HG02884 (cell line): ENCODE results near the gene DAP.
A peak's percentile ranks its signal among the peaks of the same experiment; 100 is the strongest.
"Not testable (repeated sequence)": the region's sequence is repeated elsewhere in the genome, so short reads cannot be mapped to it uniquely, and the experiment has no call there.

Source experiments
- ATAC-seq: cut with Tn5 transposase; IDR thresholded peaks from one replicate; pipeline ENCODE4 v1.9.1; 2021; ENCODE audit warnings: mild to moderate bottlenecking, moderate library complexity; ENCODE audit not compliant: unreplicated experiment

Gene DAP

GRCh38 chr5:10735569-10736276 lies 25.3 kb downstream of the DAP start:
- ATAC-seq, result peak; percentile 62

DNA sequence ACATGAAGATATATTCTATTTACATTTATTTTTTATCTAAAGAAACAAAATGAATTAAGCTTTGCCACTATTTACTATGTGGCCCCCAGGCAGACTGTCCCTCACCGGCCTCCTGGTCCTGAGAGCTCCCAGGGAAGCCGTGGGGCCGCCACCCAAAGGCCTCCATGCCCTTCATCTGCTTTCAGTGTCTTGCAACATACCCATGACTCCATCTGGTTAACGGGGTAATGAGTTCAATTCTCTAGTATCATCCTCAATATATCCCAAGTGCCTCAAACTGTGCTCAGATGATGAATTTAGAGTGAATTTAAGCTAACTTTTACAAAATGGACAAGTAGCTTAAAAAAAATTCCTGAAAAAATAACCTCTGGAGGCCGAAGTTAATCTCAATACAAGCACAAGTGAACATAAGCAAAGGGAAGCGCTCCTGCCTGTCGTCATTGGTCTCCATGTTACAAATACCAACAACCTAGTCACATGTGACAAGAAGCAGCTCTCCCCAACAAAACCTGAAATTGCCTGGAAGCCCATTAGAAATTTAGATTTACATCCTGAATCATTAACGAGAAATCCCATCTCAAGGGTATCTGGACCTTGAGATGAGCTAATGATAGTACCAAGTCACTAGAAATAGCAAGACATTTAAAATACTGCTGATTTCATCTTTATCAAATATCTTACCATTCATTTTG lies 26.1 kb downstream of the DAP start:
- no peak for ATAC-seq

GRCh38 chr5:10734037-10734709 lies 26.9 kb downstream of the DAP start:
- ATAC-seq, result no peak

DNA sequence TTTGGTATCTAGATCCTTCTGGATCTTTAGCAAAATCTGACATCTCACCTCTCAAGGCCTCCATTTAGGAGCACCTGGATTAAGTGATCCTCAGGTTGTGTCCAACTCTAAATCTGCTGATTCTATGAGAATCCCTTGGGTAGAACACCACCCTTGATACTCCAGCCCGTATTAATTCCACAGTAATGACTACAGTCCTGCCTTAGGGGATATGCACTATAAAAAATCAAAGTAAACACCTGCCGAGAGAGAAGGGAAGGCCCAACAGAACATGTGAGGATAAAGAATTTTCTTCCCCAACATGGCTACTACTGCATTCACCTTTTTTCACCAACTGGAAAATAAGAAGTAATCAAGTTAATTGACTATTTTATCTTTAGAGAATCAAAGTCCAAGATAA lies 27.6 kb downstream of the DAP start:
- ATAC-seq, result no peak

- no peak for ATAC-seq
Measured at GRCh38 chr5:10731913-10732312, 29.1 kb downstream of the DAP start.

GRCh38 chr5:10730043-10730351 lies 31.0 kb downstream of the DAP start:
- no peak for ATAC-seq

DNA sequence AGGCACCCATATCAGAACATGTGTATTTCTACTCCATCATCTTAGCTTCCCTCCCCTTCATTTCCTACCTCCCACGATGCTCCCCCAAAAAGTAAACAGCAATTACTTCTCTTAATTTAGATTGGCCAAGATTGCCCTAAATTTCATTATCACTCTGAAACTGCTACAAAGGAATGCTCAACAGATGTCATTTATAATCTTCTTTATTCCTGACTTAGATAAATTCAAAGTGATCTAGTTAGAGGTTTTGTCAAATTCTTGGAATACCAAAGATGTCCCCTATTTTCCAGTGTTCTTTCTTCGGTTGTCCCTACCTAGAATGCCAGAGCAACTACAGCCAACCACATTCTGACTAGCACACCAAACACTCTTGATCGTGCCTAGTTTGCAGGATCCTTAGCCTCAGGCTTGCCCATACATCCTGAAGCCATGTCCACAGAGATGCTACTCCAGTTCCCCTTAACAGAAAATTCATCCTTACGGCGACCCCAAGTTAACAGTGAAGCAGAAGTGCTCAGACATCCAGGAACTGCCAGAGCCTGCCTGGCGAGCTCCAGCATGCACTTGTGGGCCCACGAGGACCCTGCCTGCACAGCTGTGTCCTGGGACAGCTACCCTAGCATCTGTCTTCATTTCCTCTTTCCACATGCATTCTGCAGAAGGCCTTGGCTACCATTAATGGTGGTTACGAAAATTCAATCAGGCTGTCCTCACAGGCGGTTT lies 31.6 kb downstream of the DAP start:
- no peak for ATAC-seq

GRCh38 chr5:10728679-10729078 lies 32.4 kb downstream of the DAP start:
- no peak for ATAC-seq

DNA sequence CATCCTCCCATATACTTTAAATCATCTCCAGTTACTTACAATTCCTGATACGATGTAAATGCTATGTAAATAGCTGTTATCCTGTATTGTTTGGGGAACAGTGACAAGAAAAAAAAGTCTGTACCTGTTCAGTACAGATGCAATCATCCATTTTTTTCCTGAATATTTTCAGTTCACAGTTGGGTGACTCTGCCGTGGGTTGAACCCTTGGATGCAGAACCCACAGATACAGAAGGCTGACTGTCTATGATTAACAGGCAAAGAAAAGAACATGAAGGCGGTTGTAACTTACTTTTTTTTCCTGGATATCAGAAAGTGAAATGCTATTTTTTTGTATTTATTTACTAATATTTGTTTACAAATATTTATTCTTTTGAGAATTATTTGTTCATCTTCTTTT lies 33.2 kb downstream of the DAP start:
- no peak for ATAC-seq

DNA sequence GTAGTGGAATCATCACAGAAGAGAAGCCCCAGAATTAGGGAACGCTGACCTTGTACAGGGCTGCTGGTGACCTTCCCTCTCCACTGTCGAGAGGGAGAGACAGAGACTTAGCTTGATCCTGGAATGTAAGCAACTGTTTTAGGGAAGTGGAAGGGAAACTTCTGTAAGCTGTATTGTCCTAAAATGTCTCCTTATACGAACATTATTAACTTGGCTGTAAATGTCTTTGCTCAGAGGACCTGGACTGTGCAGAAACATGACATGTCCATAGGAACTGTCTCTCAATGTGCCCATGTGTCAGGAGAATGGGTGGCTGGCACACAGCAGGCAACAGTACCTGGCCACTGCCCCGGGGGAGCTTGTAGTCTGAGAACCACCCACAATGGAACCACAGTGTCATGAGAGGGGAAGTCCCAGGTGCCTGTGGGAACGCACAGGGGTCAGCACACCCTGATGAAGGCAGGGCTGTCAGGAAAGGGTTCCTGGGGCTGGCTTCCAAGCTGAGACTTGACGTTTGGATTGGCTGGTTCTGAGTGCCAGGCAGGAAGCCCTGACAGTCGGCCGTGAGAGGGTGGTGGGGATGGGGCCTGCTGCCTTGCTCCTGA lies 34.0 kb downstream of the DAP start:
- ATAC-seq, result peak; percentile 91

DNA sequence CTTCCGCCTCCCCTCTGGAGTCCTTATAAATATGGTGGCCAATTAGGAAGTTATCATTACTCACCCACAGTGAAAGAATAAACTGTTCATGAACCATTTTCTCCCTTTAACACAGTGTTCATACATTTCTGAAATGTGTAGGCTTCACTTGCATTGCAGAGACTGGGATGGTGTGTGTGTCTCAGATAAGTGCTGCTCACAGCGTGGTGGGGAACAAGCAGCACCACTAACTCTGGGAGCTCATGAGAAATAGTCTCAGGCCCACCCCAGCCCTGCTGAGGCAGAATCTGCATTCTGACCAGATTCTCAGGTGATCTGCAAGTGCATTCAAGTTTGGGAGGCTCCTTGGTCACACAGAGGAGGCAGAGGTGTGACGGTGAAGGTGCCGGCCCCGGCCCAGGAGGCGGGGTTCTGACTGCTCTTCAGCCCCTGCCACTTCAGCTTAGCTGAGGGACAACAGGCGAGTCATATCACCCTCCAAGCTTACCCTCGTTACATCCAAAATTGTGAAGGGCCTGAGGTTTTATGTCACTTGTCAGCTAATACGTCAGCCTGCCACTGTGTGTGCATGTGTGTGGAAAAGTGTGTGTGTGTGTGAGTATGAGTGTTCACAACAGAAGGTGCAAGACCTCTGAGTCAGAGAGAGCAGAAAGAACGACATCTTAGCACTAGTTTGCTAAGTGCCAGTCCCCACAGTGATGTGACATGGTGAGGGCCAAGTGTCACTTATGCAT lies 34.7 kb downstream of the DAP start:
- ATAC-seq, result peak; percentile 22

DNA sequence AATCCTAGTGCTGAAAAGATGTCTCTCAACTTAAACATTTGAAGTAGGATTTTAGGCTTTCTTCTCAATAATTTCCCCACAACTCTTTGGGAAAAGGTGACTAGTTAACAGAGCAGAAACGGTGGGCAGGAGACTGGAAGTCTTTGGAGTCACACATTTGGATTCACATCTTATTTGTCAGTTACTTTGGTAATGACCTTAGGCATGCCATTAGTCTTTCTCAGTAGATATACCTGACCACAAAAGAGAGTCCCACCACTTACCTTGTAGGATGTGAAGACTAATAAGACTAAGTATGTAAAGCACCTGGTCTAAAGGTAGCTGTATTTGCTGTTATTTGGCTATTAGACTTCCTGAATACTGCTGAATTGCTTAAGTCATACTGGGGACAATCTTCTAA lies 35.4 kb downstream of the DAP start:
- ATAC-seq, result no peak

DNA sequence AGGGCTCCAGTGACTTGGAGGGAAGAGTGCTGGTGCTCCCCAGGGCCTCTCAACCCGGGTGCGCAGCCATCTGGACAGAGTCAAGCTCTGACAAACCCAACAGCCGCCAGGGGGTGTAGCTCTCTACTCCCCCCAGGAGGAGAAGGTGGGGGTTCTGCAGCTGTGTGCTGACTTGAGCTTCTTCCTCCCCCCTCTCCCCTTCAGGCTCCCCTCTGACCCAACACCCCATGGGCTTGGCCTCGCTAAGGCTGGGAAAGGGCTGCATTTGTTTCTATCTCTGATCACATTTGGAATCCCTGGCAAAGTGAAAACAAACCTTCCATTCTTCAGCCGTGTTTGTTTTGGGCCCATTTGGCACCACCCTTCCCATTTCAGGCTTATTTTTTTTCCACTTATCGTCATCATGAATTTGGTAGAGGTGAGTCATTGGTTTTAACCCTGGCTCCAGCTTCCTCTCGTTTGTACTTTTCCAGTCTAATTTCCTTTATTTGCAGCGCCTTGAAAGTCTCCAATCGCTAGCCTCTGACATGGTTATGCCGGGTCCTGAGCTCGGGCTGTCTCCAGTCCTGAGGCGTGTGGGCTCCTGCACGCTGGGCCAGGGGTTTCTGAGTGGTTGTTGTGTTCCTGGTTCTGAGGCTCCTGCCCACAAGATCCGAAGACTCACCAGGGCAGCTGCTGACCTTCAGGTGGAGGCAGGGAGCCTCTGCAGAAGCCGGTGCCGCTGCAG lies 36.1 kb downstream of the DAP start:
- ATAC-seq, result no peak

DNA sequence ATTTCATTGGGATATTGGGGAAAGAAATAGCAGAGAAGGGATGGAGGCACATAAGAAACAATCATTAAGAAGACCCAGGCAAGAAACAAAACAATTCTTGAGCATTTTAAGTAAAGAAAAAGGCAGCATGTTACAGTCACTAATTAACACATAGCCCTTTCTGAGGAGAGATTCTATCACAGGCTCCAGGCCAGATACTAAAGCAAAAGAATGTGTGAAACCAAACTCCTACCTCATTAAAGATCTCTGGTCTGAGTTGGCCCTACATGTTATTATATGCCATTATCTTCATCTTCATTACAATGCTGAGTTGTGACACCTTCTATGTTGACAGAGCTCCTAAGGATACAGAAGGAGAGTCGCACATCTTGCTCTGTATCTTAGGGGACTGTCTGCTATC lies 37.5 kb downstream of the DAP start:
- ATAC-seq, result no peak

DNA sequence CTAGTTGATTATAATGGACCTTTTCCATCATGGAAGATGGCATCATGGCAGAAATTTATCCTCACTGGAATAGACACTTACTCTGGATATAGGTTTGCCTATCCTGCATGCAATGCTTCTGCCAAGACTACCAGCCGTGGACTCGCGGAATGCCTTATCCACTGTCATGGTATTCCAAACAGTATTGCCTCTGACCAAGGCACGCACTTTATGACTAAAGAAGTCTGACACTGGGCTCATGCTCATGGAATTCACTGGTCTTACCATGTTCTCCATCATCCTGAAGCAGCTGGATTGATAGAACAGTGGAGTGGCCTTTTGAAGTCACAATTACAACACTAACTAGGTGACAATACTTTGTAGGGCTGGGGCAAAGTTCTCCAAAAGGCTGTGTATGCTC lies 40.3 kb downstream of the DAP start:
- not testable (repeated sequence) for ATAC-seq

- ATAC-seq, result no peak
Measured at GRCh38 chr5:10719965-10720364, 41.1 kb downstream of the DAP start.

- not testable (repeated sequence) for ATAC-seq
Measured at GRCh38 chr5:10718617-10719016, 42.4 kb downstream of the DAP start.

- ATAC-seq, result not testable (repeated sequence)
Measured at GRCh38 chr5:10716825-10717224, 44.2 kb downstream of the DAP start.

DNA sequence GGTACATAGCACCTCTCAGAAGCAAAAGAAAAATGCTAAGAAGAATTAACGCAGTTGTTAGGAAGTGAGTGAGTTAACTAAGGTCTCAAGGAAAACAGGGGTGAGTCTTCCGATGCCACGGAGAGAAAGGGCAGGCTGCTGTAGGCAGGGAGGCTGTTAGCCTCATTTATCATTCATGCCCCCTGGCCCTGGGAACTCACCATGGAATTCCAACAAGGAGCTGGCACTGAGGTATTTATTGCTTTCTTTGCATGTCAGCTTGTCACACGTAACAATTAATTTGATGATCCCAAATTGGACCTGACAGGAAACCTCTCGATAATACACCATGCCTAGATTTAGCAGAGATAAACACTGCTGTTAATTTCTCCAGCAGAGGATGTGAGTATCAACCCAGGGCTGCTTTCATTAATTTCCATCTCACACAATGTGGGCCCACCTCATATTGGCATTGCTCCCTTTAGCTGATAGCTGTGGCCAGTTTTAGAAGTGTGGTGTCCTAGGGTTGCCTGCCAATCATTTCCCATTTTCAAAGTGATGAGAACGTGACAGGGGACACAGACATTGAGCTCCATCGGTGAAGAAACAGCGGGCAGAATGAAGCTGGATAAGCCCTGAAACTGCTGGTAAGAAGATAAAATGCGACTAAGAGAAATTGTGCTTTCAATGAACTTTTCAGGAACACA lies 45.3 kb downstream of the DAP start:
- ATAC-seq, result no peak
